H1 (cell line): Measurements from ENCODE around the gene ZXDC. TPM values are rescaled to one million over a fixed set of nuclear protein-coding genes. Genes with fewer than 3 reads are reported as not detected.

ENCODE experiments used
- CBX8 ChIP-seq: fragments of 300-800, 300-1000 bp; sonication (generic); IDR thresholded peaks from 2 replicates; pipeline ENCODE4 v1.7.1; 2016; ENCODE audit warnings: low read depth, low read length, borderline replicate concordance
- CREB1 ChIP-seq: IDR thresholded peaks from 2 replicates; pipeline ENCODE4 v1.6.1; 2012; ENCODE audit warnings: inconsistent platforms
- E2F6 ChIP-seq: IDR thresholded peaks from 2 replicates; pipeline ENCODE4 v1.6.1; 2012; ENCODE audit warnings: inconsistent platforms
- EGR1 ChIP-seq: IDR thresholded peaks from 2 replicates; pipeline ENCODE4 v1.6.1; 2011; ENCODE audit warnings: low read depth, low read length, borderline replicate concordance
- EZH2 ChIP-seq: fragments of 200-600 bp; sonication (generic); IDR thresholded peaks from 2 replicates; pipeline ENCODE4 v1.7.1; 2012; ENCODE audit warnings: low read depth, mild to moderate bottlenecking, moderate library complexity, low read length, inconsistent platforms; ENCODE audit not compliant: severe bottlenecking
- GABPA ChIP-seq: IDR thresholded peaks from 2 replicates; pipeline ENCODE4 v1.6.1; 2011; ENCODE audit warnings: mild to moderate bottlenecking, low read length, moderate library complexity, borderline replicate concordance; ENCODE audit not compliant: insufficient read depth
- JUN ChIP-seq: IDR thresholded peaks from 2 replicates; pipeline ENCODE4 v1.6.1; 2011; ENCODE audit warnings: low read depth, mild to moderate bottlenecking, improper control_type of control experiment, low read length
- JUND ChIP-seq: IDR thresholded peaks from 2 replicates; pipeline ENCODE4 v1.6.1; 2011; ENCODE audit warnings: mild to moderate bottlenecking, improper control_type of control experiment, low read length
- KDM4A ChIP-seq: IDR thresholded peaks from one replicate; pipeline ENCODE4 v1.7.1; 2012; ENCODE audit warnings: low read depth, mild to moderate bottlenecking, moderate library complexity, low read length, inconsistent platforms; ENCODE audit not compliant: severe bottlenecking
- MAFK ChIP-seq: IDR thresholded peaks from 2 replicates; pipeline ENCODE4 v1.6.1; 2012; ENCODE audit warnings: low read depth, mild to moderate bottlenecking, improper control_type of control experiment, low read length
- MAX ChIP-seq: IDR thresholded peaks from 2 replicates; pipeline ENCODE4 v1.6.1; 2012; ENCODE audit warnings: inconsistent platforms
- NRF1 ChIP-seq: IDR thresholded peaks from 2 replicates; pipeline ENCODE4 v1.6.1; 2011; ENCODE audit warnings: mild to moderate bottlenecking, low read depth, low read length, improper control_type of control experiment
- POLR2AphosphoS5 ChIP-seq: IDR thresholded peaks from 2 replicates; pipeline ENCODE4 v1.6.1; 2011; ENCODE audit warnings: low read depth, low read length
- POU5F1 ChIP-seq: IDR thresholded peaks from 2 replicates; pipeline ENCODE4 v1.6.1; 2011; ENCODE audit warnings: low read depth, mild to moderate bottlenecking, low read length, moderate library complexity
- RBBP5 ChIP-seq: IDR thresholded peaks from 2 replicates; pipeline ENCODE4 v1.7.1; 2012; ENCODE audit warnings: low read depth, mild to moderate bottlenecking, inconsistent platforms, low read length, moderate library complexity, borderline replicate concordance
- SAP30 ChIP-seq: fragments of 300-600 bp; sonication (generic); IDR thresholded peaks from 2 replicates; pipeline ENCODE4 v1.7.1; 2012; ENCODE audit warnings: low read length, moderate library complexity, mild to moderate bottlenecking, inconsistent platforms; ENCODE audit not compliant: insufficient read depth, insufficient replicate concordance
- SP1 ChIP-seq: IDR thresholded peaks from 2 replicates; pipeline ENCODE4 v1.6.1; 2011; ENCODE audit warnings: low read depth, low read length
- SRF ChIP-seq: IDR thresholded peaks from 2 replicates; pipeline ENCODE4 v1.6.1; 2011; ENCODE audit warnings: mild to moderate bottlenecking, low read depth, low read length, moderate library complexity
- TAF1 ChIP-seq: IDR thresholded peaks from 2 replicates; pipeline ENCODE4 v1.6.1; 2011; ENCODE audit warnings: mild to moderate bottlenecking, low read depth, low read length
- TAF7 ChIP-seq: optimal IDR thresholded peaks from 2 replicates; pipeline ENCODE3; 2011; ENCODE audit warnings: low read depth, mild to moderate bottlenecking, inconsistent platforms, low read length, moderate library complexity, borderline replicate concordance
- TBP ChIP-seq: IDR thresholded peaks from 2 replicates; pipeline ENCODE4 v1.6.1; 2011; ENCODE audit warnings: low read depth, low read length, improper control_type of control experiment
- TCF12 ChIP-seq: IDR thresholded peaks from 2 replicates; pipeline ENCODE4 v1.6.1; 2011; ENCODE audit warnings: low read depth, mild to moderate bottlenecking, low read length
- TEAD4 ChIP-seq: IDR thresholded peaks from 2 replicates; pipeline ENCODE4 v1.6.1; 2012; ENCODE audit warnings: low read depth, low read length, inconsistent platforms, mixed read lengths
- polyA plus RNA-seq, 7 experiments: library from polyadenylated mRNA; depleted of rRNA in 3 of 7; stranded (reverse) in 5 of 7; unstranded in 2 of 7; fragments of >200 nt in 5 of 7; fragments of 200-250 nt in 2 of 7; gene quantifications; 1 replicate in 5 of 7; 2 replicates in 1 of 7; 4 replicates in 1 of 7; pipeline versions ENCODE4 v1.2.1 to v1.2.3, GENCODE V29; 2011 to 2013; ENCODE audit warnings: missing spikeins in 2 of 7, mixed read lengths in 2 of 7
- total RNA-seq: library from RNA; stranded (reverse); fragmentation: NEBNext Ultra II Directional; extraction: Animal tissue kit (Norgen Biotek cat#: 25700); gene quantifications from 2 replicates; pipeline ENCODE4 v1.2.1, GENCODE V29; 2021
- TF ChIP-seq, protein P1 (sequence below): IDR thresholded peaks from 2 replicates; pipeline ENCODE4 v1.6.1; 2011; ENCODE audit warnings: low read depth, mild to moderate bottlenecking, low read length; ENCODE audit not compliant: insufficient read depth

The ZXDC gene
- total and polyA plus RNA-seq, 2 of the 8 experiments (the other 6 are each of a cell fraction or from before 2014, with no cell fraction given), result 12.7 to 24.3 TPM

DNA sequence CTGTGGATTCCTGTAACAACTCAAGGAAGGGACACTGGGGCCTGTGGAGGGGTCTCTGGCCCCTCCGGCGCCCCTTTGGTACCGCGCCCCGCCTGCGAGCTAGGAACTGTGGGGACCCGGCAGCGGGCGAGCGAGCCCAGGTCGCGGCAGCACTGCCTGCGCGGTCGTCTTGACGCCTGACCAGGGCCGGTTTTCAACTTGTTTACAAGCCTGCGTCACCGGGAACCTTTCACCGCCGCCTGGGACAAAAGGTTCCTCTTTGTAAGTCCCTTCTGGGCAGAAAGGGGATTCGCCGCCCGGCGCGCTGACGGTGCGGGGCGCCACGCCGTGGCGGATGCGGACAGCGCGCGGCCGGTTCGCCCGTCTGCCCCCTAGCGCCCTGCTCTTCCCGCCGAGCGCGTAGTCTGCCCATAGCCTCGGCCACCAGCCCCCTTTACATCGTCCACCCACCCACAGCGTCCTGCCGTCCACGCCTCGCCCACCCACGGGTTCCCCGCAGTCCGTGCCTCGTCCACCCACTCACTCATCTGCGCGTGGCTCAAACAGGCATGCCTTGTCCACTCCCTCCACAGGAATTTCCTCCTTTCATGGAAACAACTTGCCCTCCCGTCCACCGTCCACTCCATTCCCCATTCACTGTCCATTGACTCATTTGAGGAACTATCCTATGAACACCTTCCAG lies 86.4 kb downstream of the ZXDC start (continued):
- TF ChIP-seq TAF7 (peak; percentile 78), TEAD4 (no peak), GABPA (0 out of 2 replicates have a peak, but pooled peaks have one; percentile 54), EGR1 (0 out of 2 replicates have a peak, but pooled peaks have one; percentile 32), SAP30 (no peak), E2F6 (peak; percentile 87), MAFK (no peak; the same call in 1 of the 2 replicates), KDM4A (peak; percentile 27), TBP (peak; percentile 57; the same call in 1 of the 2 replicates), SP1 (no peak), POLR2AphosphoS5 (0 out of 2 replicates have a peak, but pooled peaks have one; percentile 34), CREB1 (peak; percentile 83), SRF (no peak), NRF1 (no peak), JUND (no peak), EZH2 (no peak), MAX (peak; percentile 79), CBX8 (no peak), RBBP5 (peak; percentile 53; the same call in 1 of the 2 replicates), JUN (no peak), TAF1 (peak; percentile 62; the same call in 1 of the 2 replicates), POU5F1 (no peak), TCF12 (no peak)
- TF ChIP-seq, protein P1, sequence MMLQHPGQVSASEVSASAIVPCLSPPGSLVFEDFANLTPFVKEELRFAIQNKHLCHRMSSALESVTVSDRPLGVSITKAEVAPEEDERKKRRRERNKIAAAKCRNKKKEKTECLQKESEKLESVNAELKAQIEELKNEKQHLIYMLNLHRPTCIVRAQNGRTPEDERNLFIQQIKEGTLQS, result no peak; the same call in 1 of the 2 replicates
